Stimulated activated naive CD8-positive, alpha-beta T cell treated with anti-CD3 and anti-CD28 coated beads, Interleukin-15, amount 100 ng/mL, for 72 hours (primary cell): ENCODE results near the gene KRTAP12-1.
A peak's percentile ranks its signal among the peaks of the same experiment; 100 is the strongest.

ENCODE experiments used
- ATAC-seq: fragments of 150-1000 bp; cut with Tn5 transposase; 2 replicates; pipeline ENCODE4 v1.10.0; 2021; ENCODE audit warnings: mild to moderate bottlenecking, moderate library complexity
- DNase-seq, 2 donors: peaks; one replicate each; pipeline ENCODE4 v3.0.0; 2021 to 2022
- H3K27ac Mint-ChIP-seq, 2 donors: one replicate each; pipeline ENCODE4 v1.8.0; 2022; ENCODE audit warnings: mild to moderate bottlenecking in 2 of 2, mixed read lengths in 2 of 2, moderate library complexity in 2 of 2
- H3K27me3 Mint-ChIP-seq: one replicate; pipeline ENCODE4 v1.8.0; 2022; ENCODE audit warnings: mixed read lengths
- H3K4me1 Mint-ChIP-seq: one replicate; pipeline ENCODE4 v1.8.0; 2022; ENCODE audit warnings: mild to moderate bottlenecking, mixed read lengths
- H3K4me3 Mint-ChIP-seq, 2 donors: one replicate each; pipeline ENCODE4 v1.8.0; 2022; ENCODE audit warnings: mild to moderate bottlenecking in 2 of 2, mixed read lengths in 2 of 2, moderate library complexity in 1 of 2
- H3K9me3 Mint-ChIP-seq, 2 donors: one replicate each; pipeline ENCODE4 v1.8.0; 2022; ENCODE audit warnings: mixed read lengths in 2 of 2

KRTAP12-1 gene

DNA sequence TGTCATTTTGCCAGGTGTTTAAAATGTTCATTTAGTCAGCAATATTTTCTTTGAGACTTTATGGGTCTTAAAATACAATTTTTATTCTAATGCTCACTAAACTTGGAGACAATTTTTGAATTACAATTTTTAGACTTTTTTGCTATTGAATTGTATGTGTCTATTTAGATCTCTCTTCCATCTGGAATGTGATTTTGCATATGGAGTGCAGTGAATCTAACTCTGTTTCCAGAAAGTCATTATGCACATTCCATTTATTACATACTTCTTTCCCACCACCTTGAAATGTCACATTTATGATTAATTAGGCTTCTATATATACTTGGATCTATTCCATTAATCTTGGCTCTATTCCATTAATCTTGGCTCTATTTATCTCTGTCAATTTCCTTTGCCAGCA, 35.0 kb upstream of the KRTAP12-1 start:
- Mint-ChIP-seq H3K27ac (no peak overlapping the region), H3K27me3 (peaks cover 53% of the 10 kb centered on the region), H3K9me3 (peaks cover 0 to 4% of the 10 kb centered on the region in 2 donors), H3K4me3 (no peak overlapping the region), H3K4me1 (peaks cover 9% of the 10 kb centered on the region)
- DNase-seq (no peak), ATAC-seq (no peak)

DNA sequence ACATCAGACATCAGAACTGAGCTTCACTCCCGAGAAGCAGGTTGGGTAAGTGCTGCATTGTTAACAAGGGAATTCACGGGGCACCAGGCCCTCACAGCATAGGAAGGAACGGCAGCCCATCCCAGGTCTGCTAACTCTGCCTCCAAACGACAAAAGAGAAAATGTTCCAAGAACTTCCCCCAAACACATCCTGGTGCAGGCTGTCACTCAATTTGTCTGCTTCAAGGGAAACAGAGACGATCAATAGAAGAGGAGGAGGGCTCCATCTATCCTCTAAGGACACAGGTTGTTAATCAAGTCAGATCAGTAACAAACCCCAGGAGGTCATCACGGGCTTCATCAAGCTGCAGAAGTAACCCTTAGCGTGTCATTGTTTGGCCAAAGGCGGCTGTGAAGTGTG, 32.9 kb upstream of the KRTAP12-1 start:
- H3K9me3 Mint-ChIP-seq, result peaks cover 0 to 4% of the 10 kb centered on the region in 2 donors
- DNase-seq (no peak), ATAC-seq (no peak)
- H3K4me1 Mint-ChIP-seq, result peaks cover 26% of the 10 kb centered on the region
- peak overlapping the region in 1 of 2 donors; percentile 11 for H3K27ac Mint-ChIP-seq
- H3K4me3 Mint-ChIP-seq, result peak overlapping the region in 1 of 2 donors; percentile 27
- peaks cover 69% of the 10 kb centered on the region for H3K27me3 Mint-ChIP-seq

DNA sequence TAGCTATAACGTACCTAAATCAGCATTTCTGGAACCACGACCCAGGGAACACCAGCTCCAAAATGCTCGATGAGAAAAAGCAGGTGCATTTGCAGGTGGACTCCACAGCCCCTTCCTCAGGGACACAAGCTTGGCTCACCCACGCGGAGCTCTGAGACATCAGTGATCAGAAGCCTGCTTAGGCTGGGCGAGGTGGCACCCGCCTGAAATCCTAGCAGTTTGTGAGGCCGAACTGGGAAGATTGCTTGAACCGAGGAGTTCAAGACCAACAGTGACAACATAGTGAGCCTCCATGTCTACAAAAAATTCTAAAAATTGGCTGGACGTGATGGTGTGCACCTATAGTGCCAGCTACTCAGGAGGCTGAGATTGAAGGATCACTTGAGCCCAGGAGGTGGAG, 31.9 kb upstream of the KRTAP12-1 start:
- Mint-ChIP-seq H3K9me3 (peaks cover 0 to 4% of the 10 kb centered on the region in 2 donors), H3K4me3 (no peak overlapping the region), H3K27ac (no peak overlapping the region), H3K4me1 (peaks cover 37% of the 10 kb centered on the region), H3K27me3 (peaks cover 72% of the 10 kb centered on the region)
- ATAC-seq, result no peak
- DNase-seq, result no peak

DNA sequence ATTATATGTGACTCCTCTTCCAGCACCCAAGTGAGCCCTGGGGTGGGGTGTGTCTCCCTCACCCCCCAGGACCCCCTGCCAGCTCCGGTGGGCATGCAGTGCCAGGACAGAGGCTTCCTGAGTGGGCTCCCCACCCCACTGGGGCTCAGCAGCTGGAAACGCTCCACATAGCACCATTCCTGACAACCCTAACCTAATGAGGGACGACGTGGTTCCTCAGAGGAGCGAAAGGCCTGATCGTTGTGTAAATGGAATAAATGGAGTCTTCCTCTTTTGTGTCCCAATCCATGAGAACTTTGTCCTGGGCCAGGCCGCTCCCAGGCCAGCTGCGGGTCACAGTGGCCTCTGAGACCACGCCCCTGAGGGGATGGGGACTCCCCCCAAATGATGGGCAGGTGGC, 31.2 kb upstream of the KRTAP12-1 start:
- Mint-ChIP-seq H3K4me3 (no peak overlapping the region), H3K27ac (no peak overlapping the region), H3K27me3 (peaks cover 72% of the 10 kb centered on the region), H3K9me3 (peaks cover 0 to 4% of the 10 kb centered on the region in 2 donors), H3K4me1 (peaks cover 44% of the 10 kb centered on the region)
- DNase-seq (peak in 1 of 2 donors; percentile 1), ATAC-seq (no peak)

- Mint-ChIP-seq H3K4me3 (no peak overlapping the region), H3K4me1 (peaks cover 51% of the 10 kb centered on the region), H3K27me3 (peaks cover 77% of the 10 kb centered on the region)
Observed at GRCh38 chr21:44712203-44713028, 30.5 kb upstream of the KRTAP12-1 start.

GRCh38 chr21:44711327-44712202, 29.6 kb upstream of the KRTAP12-1 start, which contains the start of gene TSPEAR:
TSPEAR (minus strand) TSS chr21:44711572; CDS start chr21:44711514, 58 bp downstream.
- peaks cover 60% of the 10 kb centered on the region for H3K4me1 Mint-ChIP-seq

More at GRCh38 chr21:44712203-44713028, 30.5 kb upstream of the KRTAP12-1 start:
- Mint-ChIP-seq H3K27ac (no peak overlapping the region), H3K9me3 (peaks cover 0 to 4% of the 10 kb centered on the region in 2 donors)
- DNase-seq (peak in 1 of 2 donors; percentile 4), ATAC-seq (no peak)

GRCh38 chr21:44710756-44711326, 28.9 kb upstream of the KRTAP12-1 start:
- H3K4me3 Mint-ChIP-seq, result peak overlapping the region in 1 of 2 donors; percentile 39
- H3K27ac Mint-ChIP-seq, result no peak overlapping the region
- H3K4me1 Mint-ChIP-seq, result peaks cover 62% of the 10 kb centered on the region
- peak; percentile 31 for ATAC-seq
- H3K9me3 Mint-ChIP-seq, result peaks cover under 1 to 7% of the 10 kb centered on the region in 2 donors
- peak in 1 of 2 donors; percentile 11 for DNase-seq
- H3K27me3 Mint-ChIP-seq, result peaks cover 92% of the 10 kb centered on the region

More at GRCh38 chr21:44711327-44712202, 29.6 kb upstream of the KRTAP12-1 start, which contains the start of gene TSPEAR:
- Mint-ChIP-seq H3K27me3 (peaks cover 85% of the 10 kb centered on the region), H3K4me3 (peak within 1 kb of the TSS in 1 of 2 donors; percentile 39), H3K27ac (no peak within 1 kb of the TSS), H3K9me3 (peaks cover 0 to 4% of the 10 kb centered on the region in 2 donors)
- peak in 1 of 2 donors; percentile 9 for DNase-seq
- ATAC-seq, result peak; percentile 22

DNA sequence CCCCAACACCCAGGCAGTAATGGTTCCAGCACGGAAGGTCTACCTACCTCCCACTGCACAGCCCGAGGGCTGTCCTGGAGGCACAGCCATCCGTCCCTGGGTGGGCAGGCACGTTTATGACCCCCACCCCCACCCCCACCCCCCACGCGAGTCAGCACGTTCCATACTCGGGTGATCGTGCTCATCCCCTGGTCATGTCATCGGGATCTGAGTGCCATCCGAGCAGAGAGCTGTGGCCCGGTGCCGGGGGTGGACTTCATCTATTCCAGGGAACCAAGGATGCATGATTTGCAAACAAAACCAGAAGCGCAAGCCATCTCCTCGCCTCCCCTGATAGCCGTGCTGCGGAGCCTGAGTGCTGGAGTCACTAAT, 28.3 kb upstream of the KRTAP12-1 start:
- ATAC-seq, result no peak
- Mint-ChIP-seq H3K4me3 (peak overlapping the region in 1 of 2 donors; percentile 59), H3K4me1 (peaks cover 61% of the 10 kb centered on the region), H3K27ac (no peak overlapping the region), H3K27me3 (peaks cover 98% of the 10 kb centered on the region), H3K9me3 (peaks cover 0 to 13% of the 10 kb centered on the region in 2 donors)
- DNase-seq, result no peak

DNA sequence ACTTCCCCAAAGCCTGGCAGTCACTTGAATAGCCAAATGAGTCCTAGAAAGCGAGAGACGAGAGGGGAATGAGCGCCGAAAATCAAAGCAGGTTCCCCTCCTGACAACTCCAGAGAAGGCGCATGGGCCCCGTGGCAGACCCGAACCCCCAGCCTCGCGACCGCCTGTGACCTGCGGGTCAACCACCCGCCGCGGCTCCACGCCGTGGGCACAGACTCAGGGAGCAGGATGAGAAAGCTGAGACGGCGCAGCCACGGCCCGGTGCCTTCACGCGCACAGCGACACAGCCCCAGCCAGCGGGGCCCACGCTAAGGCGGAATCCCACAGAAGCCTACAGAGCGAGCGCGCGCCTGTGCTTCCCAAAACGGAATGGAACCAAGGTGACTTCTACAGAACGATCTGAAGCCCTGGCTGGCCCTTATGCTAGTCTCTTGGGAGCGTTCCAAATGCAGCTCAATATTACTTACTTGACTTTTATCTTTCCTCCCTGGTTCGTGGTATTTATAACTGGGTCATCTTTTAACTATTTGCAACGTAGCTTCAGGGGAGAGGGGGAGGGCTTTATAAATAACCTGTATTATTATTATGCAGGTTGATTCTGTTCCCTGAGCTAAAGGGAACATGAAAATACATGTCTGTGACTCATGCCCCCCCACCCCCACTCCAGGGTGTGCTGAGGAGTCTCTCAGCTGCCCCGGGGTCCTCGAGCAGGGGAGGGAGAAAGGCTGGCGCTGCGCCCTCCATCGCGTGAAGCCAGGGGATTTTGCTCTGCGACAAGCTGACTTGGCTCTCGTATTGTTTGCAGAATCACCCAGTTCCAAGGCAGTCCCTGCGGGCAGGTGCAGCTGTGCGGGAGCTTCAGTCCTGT, 27.7 kb upstream of the KRTAP12-1 start:
- Mint-ChIP-seq H3K27me3 (peaks cover 100% of the 10 kb centered on the region), H3K4me3 (peak overlapping the region; percentile 59 to 62), H3K4me1 (peaks cover 54% of the 10 kb centered on the region), H3K9me3 (peaks cover 0 to 19% of the 10 kb centered on the region in 2 donors), H3K27ac (no peak overlapping the region)
- ATAC-seq, result peak; percentile 25
- peak in 1 of 2 donors; percentile 8 for DNase-seq

DNA sequence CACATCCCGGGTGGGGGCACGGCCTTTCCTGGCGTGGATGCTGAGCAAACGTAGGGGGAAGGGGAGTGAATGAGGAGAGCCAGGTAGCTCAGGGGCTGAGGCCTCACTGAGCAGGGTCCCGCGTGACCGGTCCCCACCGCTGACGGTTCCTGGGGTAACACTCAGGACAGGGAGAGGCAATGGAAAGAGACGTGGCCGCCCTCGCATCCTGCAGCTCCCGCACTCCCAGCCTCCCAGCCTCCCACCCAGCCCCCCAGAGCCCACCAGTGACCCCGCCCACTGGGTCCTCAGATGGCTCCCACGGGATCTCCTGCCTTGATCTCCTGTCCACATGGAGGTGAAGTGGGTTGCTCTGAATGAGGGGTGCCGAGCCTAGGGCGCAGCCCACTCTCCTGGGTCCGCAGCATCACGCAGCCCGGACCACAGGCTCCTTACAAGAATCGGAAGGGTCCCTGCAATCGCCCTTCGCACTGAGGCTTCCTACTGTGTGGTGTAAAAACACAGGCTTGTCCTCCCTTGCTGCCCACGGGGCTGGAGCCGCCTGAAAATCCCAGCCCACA, 27.0 kb upstream of the KRTAP12-1 start:
- Mint-ChIP-seq H3K4me3 (peak overlapping the region; percentile 59 to 62), H3K4me1 (peaks cover 53% of the 10 kb centered on the region), H3K27ac (no peak overlapping the region), H3K9me3 (peaks cover 0 to 25% of the 10 kb centered on the region in 2 donors), H3K27me3 (peaks cover 100% of the 10 kb centered on the region)
- ATAC-seq (no peak), DNase-seq (no peak)

DNA sequence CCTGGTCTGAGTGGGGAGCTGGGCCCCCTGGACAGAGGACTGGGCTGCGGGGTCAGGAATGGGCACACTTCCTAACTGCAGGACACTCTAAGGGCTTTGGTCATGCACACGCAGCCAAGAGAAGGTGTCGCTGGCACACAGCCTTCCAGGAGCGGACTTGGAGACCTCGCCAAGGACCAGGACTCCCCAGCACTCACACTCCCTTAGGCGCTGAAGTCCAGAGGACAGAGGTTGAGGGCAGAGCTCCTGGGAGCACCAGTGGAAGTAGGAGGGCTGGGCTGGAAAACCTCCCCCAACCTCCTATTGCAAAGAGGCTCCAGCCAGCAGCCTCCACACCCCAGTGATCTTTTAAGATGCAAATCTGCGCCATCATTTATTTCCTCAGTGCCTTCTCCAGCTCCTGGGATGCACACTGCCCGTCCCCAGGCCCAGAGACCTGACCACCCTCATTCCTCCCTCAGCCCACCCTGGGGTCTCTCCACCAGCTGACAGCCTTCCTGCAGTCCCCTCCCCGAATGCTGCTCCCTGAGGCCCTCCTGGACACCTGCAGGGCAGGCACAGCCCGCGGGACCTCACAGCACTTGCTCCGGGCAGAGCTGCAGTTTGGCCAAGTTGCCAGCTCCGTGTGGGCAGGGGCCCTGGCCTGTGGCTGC, 26.4 kb upstream of the KRTAP12-1 start:
- DNase-seq (no peak), ATAC-seq (no peak)
- Mint-ChIP-seq H3K9me3 (peaks cover 0 to 25% of the 10 kb centered on the region in 2 donors), H3K27me3 (peaks cover 100% of the 10 kb centered on the region), H3K4me3 (peak overlapping the region in 1 of 2 donors; percentile 38), H3K27ac (no peak overlapping the region), H3K4me1 (peaks cover 53% of the 10 kb centered on the region)

DNA sequence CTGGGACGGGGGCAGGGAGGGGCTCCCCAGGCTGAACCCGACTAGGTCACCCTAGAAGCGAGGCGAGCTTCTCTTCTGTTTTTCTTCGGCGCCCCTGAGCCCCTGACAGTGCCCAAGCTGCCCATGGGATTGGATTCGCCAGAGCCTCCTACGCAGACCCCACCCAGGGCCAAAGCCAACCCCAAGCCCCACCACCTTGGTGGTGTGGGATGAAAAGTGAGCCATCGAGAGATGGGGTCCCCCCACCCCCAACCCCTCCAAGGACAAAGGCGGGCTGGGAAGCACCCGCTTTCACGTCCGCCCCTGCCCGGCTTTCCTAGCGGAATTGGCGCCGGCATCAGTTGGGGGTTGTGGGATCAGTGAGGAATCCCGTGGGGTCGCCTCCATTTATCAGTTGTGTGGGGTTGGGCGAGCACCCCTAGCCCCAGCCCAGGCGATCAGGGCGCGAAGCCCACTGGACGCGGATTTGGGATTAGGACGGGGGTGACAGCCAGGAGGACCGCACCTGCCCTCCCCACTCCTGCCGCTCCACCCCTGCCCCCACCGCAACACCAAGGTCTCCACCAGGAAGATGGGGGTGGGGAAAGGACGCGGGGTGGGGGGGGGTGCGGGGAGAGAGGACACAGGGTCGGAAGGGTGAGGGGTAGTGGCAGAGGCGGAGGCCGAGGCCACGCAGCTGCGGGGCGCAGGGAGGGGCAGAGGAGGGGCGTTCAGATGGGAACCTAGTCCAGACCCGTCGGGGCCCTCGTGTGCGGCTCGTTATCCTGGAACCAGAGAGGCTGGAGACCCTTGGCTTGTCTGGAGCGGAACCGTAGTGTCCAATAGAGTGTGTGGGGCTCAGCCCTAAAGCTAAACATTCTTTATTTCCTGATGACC, 25.0 kb upstream of the KRTAP12-1 start:
- Mint-ChIP-seq H3K27ac (no peak overlapping the region), H3K4me1 (peaks cover 53% of the 10 kb centered on the region), H3K4me3 (peak overlapping the region in 1 of 2 donors; percentile 5), H3K27me3 (peaks cover 100% of the 10 kb centered on the region), H3K9me3 (peaks cover 0 to 25% of the 10 kb centered on the region in 2 donors)
- DNase-seq, result no peak
- no peak for ATAC-seq
